ES-I3 (cell line): ENCODE data around the gene CADPS2.

ENCODE experiments used
- H3K36me3 ChIP-seq: 2 replicates; pipeline ENCODE4 v1.6.1; 2013; ENCODE audit warnings: mild to moderate bottlenecking, low read length, control low read depth, moderate library complexity; ENCODE audit not compliant: insufficient read depth
- H3K4me1 ChIP-seq: 2 replicates; pipeline ENCODE4 v1.6.1; 2013; ENCODE audit warnings: mild to moderate bottlenecking, control low read depth, low read length; ENCODE audit not compliant: insufficient read depth
- H3K9ac ChIP-seq: 2 replicates; pipeline ENCODE4 v1.6.1; 2013; ENCODE audit warnings: low read depth, mild to moderate bottlenecking, low read length, moderate library complexity
- H3K9me3 ChIP-seq: 2 replicates; pipeline ENCODE4 v1.6.1; 2013; ENCODE audit warnings: mild to moderate bottlenecking, low read length, moderate library complexity; ENCODE audit not compliant: control insufficient read depth, insufficient read depth

Gene CADPS2

GRCh38 chr7:122543166-122543565 lies 343.1 kb downstream of the CADPS2 start:
- H3K36me3 ChIP-seq, result no peaks in the 10 kb centered on the region
- H3K9ac ChIP-seq, result no peak overlapping the region
- H3K9me3 ChIP-seq, result no peaks in the 10 kb centered on the region
- peaks cover 3% of the 10 kb centered on the region; the same call in 1 of the 2 replicates for H3K4me1 ChIP-seq

GRCh38 chr7:122535086-122535485 lies 351.2 kb downstream of the CADPS2 start:
- Histone ChIP-seq H3K4me1 (peaks cover 4% of the 10 kb centered on the region; the same call in 1 of the 2 replicates), H3K9ac (no peak overlapping the region), H3K9me3 (no peaks in the 10 kb centered on the region), H3K36me3 (no peaks in the 10 kb centered on the region)

- H3K36me3 ChIP-seq, result no peaks in the 10 kb centered on the region
- no peaks in the 10 kb centered on the region for H3K9me3 ChIP-seq
- H3K9ac ChIP-seq, result no peak overlapping the region
These were observed 353.6 kb downstream of the CADPS2 start for GRCh38 chr7:122532406-122533269.

GRCh38 chr7:122528879-122529481 lies 357.3 kb downstream of the CADPS2 start:
- H3K36me3 ChIP-seq, result no peaks in the 10 kb centered on the region
- peaks cover 4% of the 10 kb centered on the region; the same call in 1 of the 2 replicates for H3K4me1 ChIP-seq
- H3K9ac ChIP-seq, result no peak overlapping the region
- no peaks in the 10 kb centered on the region; the same call in 1 of the 2 replicates for H3K9me3 ChIP-seq

More at GRCh38 chr7:122532406-122533269, 353.6 kb downstream of the CADPS2 start:
- H3K4me1 ChIP-seq, result peaks cover 4% of the 10 kb centered on the region; the same call in 1 of the 2 replicates

GRCh38 chr7:122525355-122525754 lies 360.9 kb downstream of the CADPS2 start:
- H3K36me3 ChIP-seq, result no peaks in the 10 kb centered on the region
- H3K9ac ChIP-seq, result no peak overlapping the region
- 0 out of 2 replicates have a peak, but pooled peaks cover 4% of the 10 kb centered on the region for H3K4me1 ChIP-seq
- no peaks in the 10 kb centered on the region; the same call in 1 of the 2 replicates for H3K9me3 ChIP-seq

- H3K4me1 ChIP-seq, result peaks cover 30% of the 10 kb centered on the region; the same call in 1 of the 2 replicates
- H3K9me3 ChIP-seq, result no peaks in the 10 kb centered on the region; the same call in 1 of the 2 replicates
- H3K9ac ChIP-seq, result no peak overlapping the region
- H3K36me3 ChIP-seq, result no peaks in the 10 kb centered on the region
These were observed 364.5 kb downstream of the CADPS2 start for GRCh38 chr7:122521767-122522166.

GRCh38 chr7:122520971-122521555 lies 365.2 kb downstream of the CADPS2 start:
- peaks cover 30% of the 10 kb centered on the region; the same call in 1 of the 2 replicates for H3K4me1 ChIP-seq
- no peak overlapping the region for H3K9ac ChIP-seq

GRCh38 chr7:122518488-122518887 lies 367.8 kb downstream of the CADPS2 start:
- no peaks in the 10 kb centered on the region for H3K9me3 ChIP-seq
- H3K9ac ChIP-seq, result no peak overlapping the region
- H3K36me3 ChIP-seq, result no peaks in the 10 kb centered on the region
- peaks cover 36% of the 10 kb centered on the region for H3K4me1 ChIP-seq

More at GRCh38 chr7:122520971-122521555, 365.2 kb downstream of the CADPS2 start:
- Histone ChIP-seq H3K36me3 (no peaks in the 10 kb centered on the region), H3K9me3 (no peaks in the 10 kb centered on the region)

- no peak overlapping the region for H3K9ac ChIP-seq
- H3K36me3 ChIP-seq, result no peaks in the 10 kb centered on the region
- H3K9me3 ChIP-seq, result no peaks in the 10 kb centered on the region
- H3K4me1 ChIP-seq, result peaks cover 36% of the 10 kb centered on the region
These were observed 368.7 kb downstream of the CADPS2 start for GRCh38 chr7:122517576-122517975.

- H3K4me1 ChIP-seq, result peaks cover 32% of the 10 kb centered on the region
- H3K36me3 ChIP-seq, result no peaks in the 10 kb centered on the region
- no peak overlapping the region for H3K9ac ChIP-seq
- no peaks in the 10 kb centered on the region for H3K9me3 ChIP-seq
These were observed 370.9 kb downstream of the CADPS2 start for GRCh38 chr7:122515404-122515803.

GRCh38 chr7:122511268-122511667 lies 375.0 kb downstream of the CADPS2 start:
- Histone ChIP-seq H3K9me3 (no peaks in the 10 kb centered on the region), H3K36me3 (no peaks in the 10 kb centered on the region), H3K4me1 (peaks cover 6% of the 10 kb centered on the region), H3K9ac (no peak overlapping the region)

- Histone ChIP-seq H3K4me1 (no peaks in the 10 kb centered on the region), H3K36me3 (no peaks in the 10 kb centered on the region), H3K9ac (no peak overlapping the region), H3K9me3 (no peaks in the 10 kb centered on the region)
These were observed 378.7 kb downstream of the CADPS2 start for GRCh38 chr7:122507591-122507990.

GRCh38 chr7:122492007-122492406 lies 394.3 kb downstream of the CADPS2 start:
- H3K4me1 ChIP-seq, result no peaks in the 10 kb centered on the region
- H3K36me3 ChIP-seq, result no peaks in the 10 kb centered on the region
- no peak overlapping the region for H3K9ac ChIP-seq
- no peaks in the 10 kb centered on the region for H3K9me3 ChIP-seq

- H3K9me3 ChIP-seq, result no peaks in the 10 kb centered on the region
- no peak overlapping the region for H3K9ac ChIP-seq
- H3K4me1 ChIP-seq, result no peaks in the 10 kb centered on the region
- no peaks in the 10 kb centered on the region; the same call in 1 of the 2 replicates for H3K36me3 ChIP-seq
These were observed 398.0 kb downstream of the CADPS2 start for GRCh38 chr7:122488241-122488640.
